GM12891 (cell line): ENCODE results near the gene TGFA.

Experiments used
- POLR2A ChIP-seq: IDR thresholded peaks from 2 replicates; pipeline ENCODE4 v1.6.1; 2011; ENCODE audit warnings: low read depth, low read length, control low read depth
- POLR2AphosphoS5 ChIP-seq: IDR thresholded peaks from 2 replicates; pipeline ENCODE4 v1.6.1; 2011; ENCODE audit warnings: low read depth, low read length, control low read depth
- SPI1 ChIP-seq: IDR thresholded peaks from 2 replicates; pipeline ENCODE4 v1.6.1; 2011; ENCODE audit warnings: low read depth, low read length, control low read depth

DNA sequence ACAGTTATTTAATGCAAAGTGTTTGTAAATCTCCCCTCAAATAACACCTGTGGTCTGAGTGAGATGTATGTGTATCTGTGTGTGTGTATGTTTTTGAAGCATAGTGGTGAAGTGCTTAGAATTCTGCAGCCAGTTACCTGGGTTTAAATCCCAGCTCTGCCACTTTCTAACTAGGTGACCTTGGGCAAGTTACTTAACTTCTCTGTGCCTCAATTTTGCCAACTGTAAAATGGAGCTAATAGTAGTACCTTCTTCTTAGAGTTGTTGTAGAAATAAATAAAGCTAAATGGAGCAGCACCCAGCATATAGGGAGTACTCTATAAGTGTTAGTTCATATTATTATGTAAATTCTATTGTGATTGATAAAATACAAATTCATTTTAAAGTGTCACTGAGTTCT lies 48.9 kb downstream of the TGFA start:
- no peak for TF ChIP-seq POLR2A
- no peak for TF ChIP-seq POLR2AphosphoS5
- TF ChIP-seq SPI1, result no peak
